ENCODE data around the gene LRP8.

The LRP8 gene

DNA sequence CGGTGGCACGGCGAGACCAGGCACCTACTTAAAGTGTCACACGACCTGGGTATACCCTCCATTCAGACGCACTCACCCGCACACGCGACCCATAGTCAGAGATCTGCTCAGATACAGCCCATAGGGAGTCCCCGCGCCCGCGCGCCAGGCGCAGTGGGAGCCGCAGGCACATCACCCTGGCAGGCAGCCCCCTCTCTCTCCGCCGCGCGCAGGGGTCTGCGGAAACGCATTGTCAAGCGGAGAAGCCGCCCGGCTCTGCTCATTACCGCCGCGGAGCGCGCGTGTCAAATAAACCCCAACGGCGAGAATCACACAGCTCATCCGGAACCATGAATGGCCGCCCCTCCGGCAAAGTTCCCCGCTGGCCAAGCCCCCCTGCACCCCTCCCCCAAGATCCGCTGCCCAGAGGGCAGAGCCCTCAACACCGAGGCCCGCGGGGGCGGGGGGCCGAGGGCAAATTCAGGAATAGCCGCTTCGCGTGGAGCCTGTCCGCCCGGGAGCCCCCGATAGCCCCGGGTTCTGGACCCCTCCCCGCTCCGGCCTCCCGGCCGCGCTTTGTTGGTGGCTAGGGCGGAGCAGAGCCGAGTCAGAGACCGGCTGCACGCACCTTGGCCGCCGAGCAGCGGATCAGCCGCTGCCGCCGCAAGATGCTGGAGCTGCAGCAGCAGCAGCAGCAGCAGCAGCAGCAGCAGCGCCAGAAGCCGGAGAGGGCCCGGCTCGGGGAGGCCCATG is 522 bp downstream of the LRP8 start:
- H3K36me3 ChIP-seq (replicated peaks; ENCODE audit: insufficient read depth, low read length): peaks cover 3% of the 10 kb centered on the region; the same call in 1 of the 2 replicates
- H3K79me2 ChIP-seq (ENCODE audit: low read length): peaks cover 46% of the 10 kb centered on the region
- peak overlapping the region; percentile 84 for H2AFZ ChIP-seq (ENCODE audit: low read length)
- peaks cover 11% of the 10 kb centered on the region for H3K4me1 ChIP-seq (ENCODE audit: low read length)
- TF ChIP-seq EZH2phosphoT487 (IDR thresholded peaks at IDR 0.05; ENCODE audit: low read length): no peak
- TF ChIP-seq, protein P1, sequence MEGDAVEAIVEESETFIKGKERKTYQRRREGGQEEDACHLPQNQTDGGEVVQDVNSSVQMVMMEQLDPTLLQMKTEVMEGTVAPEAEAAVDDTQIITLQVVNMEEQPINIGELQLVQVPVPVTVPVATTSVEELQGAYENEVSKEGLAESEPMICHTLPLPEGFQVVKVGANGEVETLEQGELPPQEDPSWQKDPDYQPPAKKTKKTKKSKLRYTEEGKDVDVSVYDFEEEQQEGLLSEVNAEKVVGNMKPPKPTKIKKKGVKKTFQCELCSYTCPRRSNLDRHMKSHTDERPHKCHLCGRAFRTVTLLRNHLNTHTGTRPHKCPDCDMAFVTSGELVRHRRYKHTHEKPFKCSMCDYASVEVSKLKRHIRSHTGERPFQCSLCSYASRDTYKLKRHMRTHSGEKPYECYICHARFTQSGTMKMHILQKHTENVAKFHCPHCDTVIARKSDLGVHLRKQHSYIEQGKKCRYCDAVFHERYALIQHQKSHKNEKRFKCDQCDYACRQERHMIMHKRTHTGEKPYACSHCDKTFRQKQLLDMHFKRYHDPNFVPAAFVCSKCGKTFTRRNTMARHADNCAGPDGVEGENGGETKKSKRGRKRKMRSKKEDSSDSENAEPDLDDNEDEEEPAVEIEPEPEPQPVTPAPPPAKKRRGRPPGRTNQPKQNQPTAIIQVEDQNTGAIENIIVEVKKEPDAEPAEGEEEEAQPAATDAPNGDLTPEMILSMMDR (IDR thresholded peaks at IDR 0.05; ENCODE audit: low read length): no peak
- no peak for TF ChIP-seq EZH2 (optimal IDR thresholded peaks at IDR 0.05; ENCODE audit: low read depth, low read length)
- H3K9ac ChIP-seq (ENCODE audit: low read length): peak overlapping the region; percentile 94
- no peaks in the 10 kb centered on the region for H4K20me1 ChIP-seq (ENCODE audit: insufficient read depth, low read length)
- no peaks in the 10 kb centered on the region for H3K27me3 ChIP-seq (replicated peaks; ENCODE audit: insufficient read depth, low read length)
- no peaks in the 10 kb centered on the region for H3K9me3 ChIP-seq (replicated peaks; ENCODE audit: insufficient read depth, low read length)
- peaks cover 20% of the 10 kb centered on the region for H3F3A ChIP-seq (ENCODE audit: insufficient read depth, low read length)
- H3K27ac ChIP-seq (ENCODE audit: low read length): peak overlapping the region; percentile 86
- H3K4me2 ChIP-seq (ENCODE audit: low read depth, low read length): peak overlapping the region; percentile 95
- peak overlapping the region; percentile 95 for H3K4me3 ChIP-seq (ENCODE audit: low read length)
- H3K9me2 ChIP-seq (replicated peaks; ENCODE audit: insufficient read depth, low read length): no peaks in the 10 kb centered on the region
- peak; percentile 45 for DNase-seq

DNA sequence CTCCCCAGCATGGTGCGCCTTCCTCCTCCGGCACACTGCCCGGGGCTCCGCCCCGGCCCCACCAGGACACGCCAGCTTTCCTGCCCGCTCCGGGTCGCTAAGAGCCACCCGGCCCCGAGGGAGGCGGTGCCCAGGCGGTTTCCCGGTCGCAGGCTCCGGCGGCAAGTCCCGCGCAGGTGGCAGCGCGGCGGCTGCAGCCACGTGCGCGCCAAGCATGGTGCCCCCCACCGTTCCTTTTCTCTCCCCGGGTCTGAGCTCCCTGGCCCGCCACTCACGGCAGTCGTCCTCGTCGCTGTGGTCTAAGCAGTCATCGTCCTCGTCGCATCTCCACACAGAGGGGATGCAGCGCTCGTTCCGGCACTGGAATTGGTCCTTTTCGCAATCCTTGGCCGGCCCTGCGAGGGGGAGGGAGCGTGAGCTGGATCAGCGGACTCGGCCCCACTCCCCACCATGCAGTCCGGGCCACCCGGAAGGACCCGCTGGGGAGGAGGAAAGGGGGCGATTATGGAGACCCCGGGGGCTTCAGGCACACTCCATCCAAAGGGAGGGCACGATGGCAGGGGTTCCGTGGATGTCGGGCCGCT is 1.2 kb downstream of the LRP8 start:
- Histone ChIP-seq H3K4me3 (ENCODE audit: low read length) (peak overlapping the region; percentile 95), H3K36me3 (replicated peaks; ENCODE audit: insufficient read depth, low read length) (peaks cover 3% of the 10 kb centered on the region; the same call in 1 of the 2 replicates), H3K27me3 (replicated peaks; ENCODE audit: insufficient read depth, low read length) (no peaks in the 10 kb centered on the region), H3K9me3 (replicated peaks; ENCODE audit: insufficient read depth, low read length) (no peaks in the 10 kb centered on the region), H3K79me2 (ENCODE audit: low read length) (peaks cover 52% of the 10 kb centered on the region), H3K9me2 (replicated peaks; ENCODE audit: insufficient read depth, low read length) (no peaks in the 10 kb centered on the region), H3F3A (ENCODE audit: insufficient read depth, low read length) (peaks cover 20% of the 10 kb centered on the region), H3K9ac (ENCODE audit: low read length) (peak overlapping the region; percentile 94), H2AFZ (ENCODE audit: low read length) (peak overlapping the region; percentile 84), H4K20me1 (ENCODE audit: insufficient read depth, low read length) (no peaks in the 10 kb centered on the region), H3K4me2 (ENCODE audit: low read depth, low read length) (peak overlapping the region; percentile 95), H3K4me1 (ENCODE audit: low read length) (peaks cover 11% of the 10 kb centered on the region), H3K27ac (ENCODE audit: low read length) (peak overlapping the region; percentile 86)
- DNase-seq: peak; percentile 79
- TF ChIP-seq EZH2 (optimal IDR thresholded peaks at IDR 0.05; ENCODE audit: low read depth, low read length) (no peak), EZH2phosphoT487 (IDR thresholded peaks at IDR 0.05; ENCODE audit: low read length) (no peak)
- TF ChIP-seq, protein P1 (IDR thresholded peaks at IDR 0.05; ENCODE audit: low read length): no peak

DNA sequence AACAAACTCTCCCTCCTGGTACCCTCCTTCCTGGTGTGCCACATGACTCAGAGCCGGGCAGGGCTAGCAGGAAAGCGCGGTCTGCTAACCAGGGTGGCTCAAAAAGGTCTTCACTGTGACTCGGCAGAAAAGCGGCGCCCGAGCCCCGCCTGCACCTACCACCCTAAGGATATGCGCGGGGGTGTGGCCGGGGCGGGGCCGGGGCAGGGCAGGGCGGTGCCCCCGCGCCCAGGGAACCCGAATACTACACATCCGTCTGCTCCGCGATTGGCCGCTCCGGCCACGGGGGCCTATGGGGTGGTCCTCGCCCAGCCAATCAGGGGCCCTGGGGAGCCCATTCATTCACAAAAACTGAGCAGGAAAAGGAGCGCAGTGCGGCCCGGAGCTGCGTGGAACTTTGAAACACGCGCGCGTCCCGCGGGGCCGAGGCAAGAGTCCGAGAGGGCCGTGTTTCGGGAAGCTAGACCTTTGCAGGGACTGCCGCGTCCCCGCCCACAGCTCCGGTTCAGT is 1.7 kb downstream of the LRP8 start:
- H2AFZ ChIP-seq (ENCODE audit: low read length): peak overlapping the region; percentile 84
- peaks cover 20% of the 10 kb centered on the region for H3F3A ChIP-seq (ENCODE audit: insufficient read depth, low read length)
- H3K36me3 ChIP-seq (replicated peaks; ENCODE audit: insufficient read depth, low read length): peaks cover 3% of the 10 kb centered on the region; the same call in 1 of the 2 replicates
- peak overlapping the region; percentile 95 for H3K4me3 ChIP-seq (ENCODE audit: low read length)
- no peaks in the 10 kb centered on the region for H3K27me3 ChIP-seq (replicated peaks; ENCODE audit: insufficient read depth, low read length)
- H4K20me1 ChIP-seq (ENCODE audit: insufficient read depth, low read length): no peaks in the 10 kb centered on the region
- TF ChIP-seq EZH2phosphoT487 (IDR thresholded peaks at IDR 0.05; ENCODE audit: low read length): no peak
- TF ChIP-seq EZH2 (optimal IDR thresholded peaks at IDR 0.05; ENCODE audit: low read depth, low read length): no peak
- TF ChIP-seq, protein P1 (IDR thresholded peaks at IDR 0.05; ENCODE audit: low read length): no peak
- H3K9me3 ChIP-seq (replicated peaks; ENCODE audit: insufficient read depth, low read length): no peaks in the 10 kb centered on the region
- H3K79me2 ChIP-seq (ENCODE audit: low read length): peaks cover 58% of the 10 kb centered on the region
- H3K27ac ChIP-seq (ENCODE audit: low read length): peak overlapping the region; percentile 86
- peak overlapping the region; percentile 94 for H3K9ac ChIP-seq (ENCODE audit: low read length)
- H3K4me2 ChIP-seq (ENCODE audit: low read depth, low read length): peak overlapping the region; percentile 95
- peak; percentile 97 for DNase-seq
- no peaks in the 10 kb centered on the region for H3K9me2 ChIP-seq (replicated peaks; ENCODE audit: insufficient read depth, low read length)
- peaks cover 11% of the 10 kb centered on the region for H3K4me1 ChIP-seq (ENCODE audit: low read length)

Data from MM.1S (cell line).